Transverse colon (tissue), 4 donors: ENCODE measurements around the gene CELSR2.

Source experiments
- EP300 ChIP-seq: sonication (generic); formaldehyde crosslinking; IDR thresholded peaks from one replicate; pipeline ENCODE4 v1.6.1; 2017; ENCODE audit warnings: antibody characterized with exemption, low read depth
- POLR2A ChIP-seq: fragments of 450-650 bp; IDR thresholded peaks from one replicate; pipeline ENCODE4 v1.6.1; 2016; ENCODE audit warnings: antibody characterized with exemption, mild to moderate bottlenecking, moderate library complexity
- POLR2AphosphoS5 ChIP-seq, 3 donors: sonication (generic); formaldehyde crosslinking; IDR thresholded peaks; one replicate each; pipeline ENCODE4 v1.6.1; 2016; ENCODE audit warnings: antibody characterized with exemption in 3 of 3
- TF ChIP-seq, protein P1 (sequence below), 5 experiments: fragments of 200-600 bp in 3 of 5; fragments of 450-650 bp in 2 of 5; sonication (generic) in 3 of 5; IDR thresholded peaks; 1 replicate in 2 of 5; 2 replicates in 3 of 5; pipeline ENCODE4 v1.5.1; 2016 to 2017; ENCODE audit warnings: antibody characterized with exemption in 5 of 5, inconsistent platforms in 3 of 5, mild to moderate bottlenecking in 2 of 5, moderate library complexity in 1 of 5

- TF ChIP-seq, protein P1, sequence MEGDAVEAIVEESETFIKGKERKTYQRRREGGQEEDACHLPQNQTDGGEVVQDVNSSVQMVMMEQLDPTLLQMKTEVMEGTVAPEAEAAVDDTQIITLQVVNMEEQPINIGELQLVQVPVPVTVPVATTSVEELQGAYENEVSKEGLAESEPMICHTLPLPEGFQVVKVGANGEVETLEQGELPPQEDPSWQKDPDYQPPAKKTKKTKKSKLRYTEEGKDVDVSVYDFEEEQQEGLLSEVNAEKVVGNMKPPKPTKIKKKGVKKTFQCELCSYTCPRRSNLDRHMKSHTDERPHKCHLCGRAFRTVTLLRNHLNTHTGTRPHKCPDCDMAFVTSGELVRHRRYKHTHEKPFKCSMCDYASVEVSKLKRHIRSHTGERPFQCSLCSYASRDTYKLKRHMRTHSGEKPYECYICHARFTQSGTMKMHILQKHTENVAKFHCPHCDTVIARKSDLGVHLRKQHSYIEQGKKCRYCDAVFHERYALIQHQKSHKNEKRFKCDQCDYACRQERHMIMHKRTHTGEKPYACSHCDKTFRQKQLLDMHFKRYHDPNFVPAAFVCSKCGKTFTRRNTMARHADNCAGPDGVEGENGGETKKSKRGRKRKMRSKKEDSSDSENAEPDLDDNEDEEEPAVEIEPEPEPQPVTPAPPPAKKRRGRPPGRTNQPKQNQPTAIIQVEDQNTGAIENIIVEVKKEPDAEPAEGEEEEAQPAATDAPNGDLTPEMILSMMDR (IDR thresholded peaks at IDR 0.05), result no peak
- TF ChIP-seq EP300 (no peak), POLR2A (no peak), POLR2AphosphoS5 (IDR thresholded peaks at IDR 0.05) (no peak)
Observed at GRCh38 chr1:109210058-109210457, 39.3 kb upstream of the CELSR2 start.
